ENCODE results near the gene RAB3D. TPM values are rescaled to one million over a fixed set of nuclear protein-coding genes. Genes with fewer than 3 reads are reported as not detected.
A peak's percentile ranks its signal among the peaks of the same experiment; 100 is the strongest.

Gene RAB3D
- total RNA-seq, 6 experiments from 2014 or later: 2.7 to 4.5 (median 4.0) TPM

GRCh38 chr19:11286312-11286974 lies 53.0 kb downstream of the RAB3D start:
- peak; percentile 53 to 79 (median 65) for ATAC-seq
- peak overlapping the region in 1 of 3 donors; percentile 22 for H3K27ac ChIP-seq
- H3K4me1 ChIP-seq: no peaks in the 10 kb centered on the region
- intact Hi-C loops (cut with DNase I): no loop called here
- H3K27me3 ChIP-seq: no peaks in the 10 kb centered on the region
- peak in 2 of 4 donors; percentile 27 to 32 for TF ChIP-seq CTCF (IDR thresholded peaks at IDR 0.05)
- no peak for TF ChIP-seq POLR2A (IDR thresholded peaks at IDR 0.05)
- H3K4me3 ChIP-seq: no peak overlapping the region
- no peaks in the 10 kb centered on the region for H3K9me3 ChIP-seq
- no peaks in the 10 kb centered on the region for H3K36me3 ChIP-seq
- no peak for DNase-seq
- 35% methylated on average over 3 of the region's 6 CpGs for WGBS (ENCODE audit: insufficient coverage, low coverage, low lambda C conversion rate, missing lambda C conversion rate)

DNA sequence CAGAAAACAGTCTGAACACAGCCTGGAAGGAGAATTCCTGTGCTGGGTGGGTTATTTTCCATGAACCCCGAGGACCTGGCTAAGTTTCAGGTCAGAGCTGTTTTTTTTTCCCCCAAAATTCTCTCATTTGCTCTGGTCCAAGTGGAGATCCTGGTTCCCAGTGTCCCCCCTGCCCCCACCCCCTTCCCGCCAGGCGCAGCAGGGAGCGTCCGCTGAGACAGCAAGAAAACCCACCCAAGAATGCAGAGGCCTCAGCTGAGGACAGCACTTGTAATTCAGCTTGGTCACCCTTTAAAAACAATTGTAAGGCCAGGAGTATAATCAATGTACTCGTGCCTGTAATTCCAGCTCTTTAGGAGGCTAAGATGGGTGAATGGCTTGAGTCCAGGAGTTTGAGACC lies 54.9 kb downstream of the RAB3D start:
- 82% methylated on average over 5 of the region's 6 CpGs for WGBS (ENCODE audit: insufficient coverage, low coverage, low lambda C conversion rate, missing lambda C conversion rate)
- TF ChIP-seq CTCF (IDR thresholded peaks at IDR 0.05) (no peak), POLR2A (IDR thresholded peaks at IDR 0.05) (no peak)
- no peak overlapping the region for H3K4me3 ChIP-seq
- intact Hi-C loops (cut with DNase I): no loop called here
- no peaks in the 10 kb centered on the region for H3K36me3 ChIP-seq
- no peaks in the 10 kb centered on the region for H3K4me1 ChIP-seq
- H3K9me3 ChIP-seq: no peaks in the 10 kb centered on the region
- no peaks in the 10 kb centered on the region for H3K27me3 ChIP-seq
- DNase-seq: no peak
- no peak for ATAC-seq
- H3K27ac ChIP-seq: no peak overlapping the region

DNA sequence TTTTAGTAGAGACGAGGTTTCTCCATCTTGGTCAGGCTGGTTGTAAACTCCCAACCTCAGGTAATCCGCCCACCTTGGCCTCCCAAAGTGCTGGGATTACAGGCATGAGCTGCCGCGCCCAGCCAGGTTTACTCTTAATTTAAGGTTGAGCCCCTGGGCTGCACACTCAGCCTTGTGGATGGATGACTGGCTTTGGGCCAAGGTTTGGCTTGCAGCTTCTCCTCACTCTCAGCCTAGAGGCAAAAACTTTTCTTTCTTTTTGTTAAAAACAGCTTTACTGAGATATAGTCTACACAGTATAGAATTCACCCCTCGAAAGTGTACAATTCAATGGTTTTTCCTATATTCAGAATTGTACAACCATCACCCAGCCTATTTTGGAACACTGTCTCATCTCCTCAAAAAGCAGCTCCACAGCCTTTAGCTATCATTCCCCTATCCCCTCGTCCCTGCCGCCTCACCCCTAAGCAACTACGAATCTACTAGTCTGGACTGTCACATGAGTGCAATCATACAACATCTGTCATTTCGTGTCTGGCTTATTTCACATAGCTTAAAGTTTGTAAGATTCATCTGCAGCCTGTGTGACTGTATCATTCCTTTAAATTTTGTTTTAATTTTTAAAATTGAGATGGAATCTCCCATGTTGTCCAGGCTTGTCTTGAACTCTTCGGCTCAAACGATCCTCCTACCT lies 58.0 kb downstream of the RAB3D start:
- ATAC-seq (no peak), DNase-seq (no peak)
- 53% methylated on average over 7 of the region's 11 CpGs for whole genome bisulfite sequencing (ENCODE audit: insufficient coverage, low coverage, low lambda C conversion rate, missing lambda C conversion rate)
- Histone ChIP-seq H3K27me3 (no peaks in the 10 kb centered on the region), H3K4me3 (no peak overlapping the region), H3K36me3 (no peaks in the 10 kb centered on the region), H3K4me1 (no peaks in the 10 kb centered on the region), H3K27ac (no peak overlapping the region), H3K9me3 (no peaks in the 10 kb centered on the region)
- TF ChIP-seq CTCF (IDR thresholded peaks at IDR 0.05) (no peak), POLR2A (IDR thresholded peaks at IDR 0.05) (no peak)
- intact Hi-C loops (cut with DNase I): no loop called here

GRCh38 chr19:11279505-11280236 lies 59.8 kb downstream of the RAB3D start:
- DNase-seq: no peak
- Histone ChIP-seq H3K27ac (peak overlapping the region in 1 of 3 donors; percentile 4), H3K9me3 (no peaks in the 10 kb centered on the region), H3K27me3 (no peaks in the 10 kb centered on the region), H3K36me3 (no peaks in the 10 kb centered on the region), H3K4me1 (no peaks in the 10 kb centered on the region), H3K4me3 (no peak overlapping the region)
- 26% methylated on average over 5 of the region's 5 CpGs for WGBS (ENCODE audit: insufficient coverage, low coverage, low lambda C conversion rate, missing lambda C conversion rate)
- intact Hi-C loops (cut with DNase I): no loop called here
- TF ChIP-seq POLR2A (IDR thresholded peaks at IDR 0.05) (no peak), CTCF (IDR thresholded peaks at IDR 0.05) (no peak)
- ATAC-seq: peak in 2 of 4 donors; percentile 23 to 28

Measured in right lobe of liver (tissue), 6 donors.